Aorta (tissue), 5 donors: Measurements from ENCODE around the gene MAEA. TPM values are rescaled to one million over a fixed set of nuclear protein-coding genes. Genes with fewer than 3 reads are reported as not detected.
A peak's percentile ranks its signal among the peaks of the same experiment; 100 is the strongest.

ENCODE experiments used
- ATAC-seq: fragments of 200-7000 bp; cut with Tn5 transposase; one replicate; pipeline ENCODE4 v1.9.1; 2022; ENCODE audit warnings: moderate library complexity; ENCODE audit not compliant: low FRiP score
- DNase-seq, 2 donors: peaks; one replicate each; pipeline ENCODE4 v3.0.0-alpha.2; 2020
- H3K27ac ChIP-seq, 2 donors: one replicate each; pipeline ENCODE4 v1.5.1; 2013; ENCODE audit warnings: low read length in 2 of 2, mild to moderate bottlenecking in 2 of 2, moderate library complexity in 2 of 2, control low read depth in 1 of 2, inconsistent platforms in 1 of 2, low read depth in 1 of 2
- H3K27me3 ChIP-seq, 2 donors: one replicate each; pipeline ENCODE4 v1.6.1; 2013; ENCODE audit warnings: control low read depth in 1 of 2, low read length in 1 of 2, mild to moderate bottlenecking in 1 of 2, moderate library complexity in 1 of 2; ENCODE audit not compliant: insufficient read depth in 2 of 2, control insufficient read depth in 1 of 2
- H3K36me3 ChIP-seq, 2 donors: one replicate each; pipeline ENCODE4 v1.6.1; 2013; ENCODE audit warnings: control low read depth in 1 of 2, low read length in 1 of 2, mild to moderate bottlenecking in 1 of 2; ENCODE audit not compliant: insufficient read depth in 2 of 2, control insufficient read depth in 1 of 2
- H3K4me1 ChIP-seq, 2 donors: one replicate each; pipeline ENCODE4 v1.6.1; 2013; ENCODE audit warnings: low read length in 2 of 2, control low read depth in 1 of 2, mild to moderate bottlenecking in 1 of 2, moderate library complexity in 1 of 2; ENCODE audit not compliant: insufficient read depth in 2 of 2, control insufficient read depth in 1 of 2
- H3K4me3 ChIP-seq, 2 donors: one replicate each; pipeline ENCODE4 v1.5.1; 2013; ENCODE audit warnings: low read length in 2 of 2, control low read depth in 1 of 2, mild to moderate bottlenecking in 1 of 2
- H3K9me3 ChIP-seq: one replicate; pipeline ENCODE4 v1.6.1; 2013; ENCODE audit warnings: mild to moderate bottlenecking, low read length; ENCODE audit not compliant: control insufficient read depth
- WGBS, 2 donors: extraction: QIAGEN DNeasy Blood & Tissue Kit; methylation state at CpG; one replicate each; pipeline ENCODE4 v1.1.7; 2013; 5-methylcytosine and 5-hydroxymethylcytosine counted together
- intact Hi-C, 2 donors: fragments of 100-400 bp; cut with DNase I; formaldehyde crosslinking; loops; one replicate each; pipeline versions ENCODE4 v1.14.2 to v1.15.0; 2022
- polyA plus RNA-seq, 2 donors: library from polyadenylated mRNA; stranded (reverse); fragments of 200-250 nt; gene quantifications; one replicate each; pipeline ENCODE4 v1.2.3, GENCODE V29; 2013
- total RNA-seq, 2 donors: library from RNA; stranded (reverse); fragmentation: NEBNext Ultra II Directional; extraction: Animal tissue kit (Norgen Biotek cat#: 25700); gene quantifications; one replicate each; pipeline ENCODE4 v1.2.1, GENCODE V29; 2021
- donor health status: healthy with polysubstance abuse.
- donor health status: Bipolar disorder and iron deficiency.
- donor health status: DM: no; HTN: no; CAD: no.
- donor health status: DM: no; HTN: no; CAD: no.
- donor health status: DM: yes; HTN: yes; CAD: no.

The MAEA gene
- total and polyA plus RNA-seq, 4 donors, result 32.4 to 62.0 (median 55.5) TPM

- no peak overlapping the region for H3K27ac ChIP-seq
- WGBS, 2 donors, result 83 to 91% methylated on average over 2 of the region's 2 CpGs
- ATAC-seq, result no peak
Observed at GRCh38 chr4:1255699-1256098, 34.0 kb upstream of the MAEA start.

GRCh38 chr4:1258457-1258856 lies 31.2 kb upstream of the MAEA start:
- H3K4me1 ChIP-seq, result no peaks in the 10 kb centered on the region
- H3K36me3 ChIP-seq, result no peaks in the 10 kb centered on the region
- intact Hi-C loops, result no loop called here
- no peak overlapping the region for H3K4me3 ChIP-seq
- peaks cover 6% of the 10 kb centered on the region for H3K9me3 ChIP-seq
- 92 to 93% methylated on average over 2 of the region's 2 CpGs for WGBS, 2 donors
- ATAC-seq (no peak), DNase-seq (no peak)
- no peak overlapping the region for H3K27ac ChIP-seq
- H3K27me3 ChIP-seq, result no peaks in the 10 kb centered on the region

More at GRCh38 chr4:1255699-1256098, 34.0 kb upstream of the MAEA start:
- H3K4me1 ChIP-seq, result no peaks in the 10 kb centered on the region
- H3K36me3 ChIP-seq, result no peaks in the 10 kb centered on the region
- peaks cover 6% of the 10 kb centered on the region for H3K9me3 ChIP-seq
- no peak overlapping the region for H3K4me3 ChIP-seq
- DNase-seq, result no peak
- no peaks in the 10 kb centered on the region for H3K27me3 ChIP-seq
- intact Hi-C loops, result no loop called here

- no peak for DNase-seq
- no peak for ATAC-seq
- WGBS, 2 donors, result 85 to 86% methylated on average over 4 of the region's 4 CpGs
- H3K27me3 ChIP-seq, result no peaks in the 10 kb centered on the region
- peaks cover 2% of the 10 kb centered on the region for H3K9me3 ChIP-seq
- no peak overlapping the region for H3K4me3 ChIP-seq
- intact Hi-C loops, result no loop called here
- H3K27ac ChIP-seq, result no peak overlapping the region
- H3K4me1 ChIP-seq, result no peaks in the 10 kb centered on the region
- H3K36me3 ChIP-seq, result no peaks in the 10 kb centered on the region
Observed at GRCh38 chr4:1259966-1260365, 29.7 kb upstream of the MAEA start.

- H3K27ac ChIP-seq, result no peak overlapping the region
- 92 to 93% methylated on average over 24 of the region's 24 CpGs for WGBS, 2 donors
- intact Hi-C loops, result no loop called here
- no peak overlapping the region for H3K4me3 ChIP-seq
- no peaks in the 10 kb centered on the region for H3K4me1 ChIP-seq
- ATAC-seq (no peak), DNase-seq (peak in 1 of 2 donors; percentile 21)
- H3K36me3 ChIP-seq, result no peaks in the 10 kb centered on the region
- no peaks in the 10 kb centered on the region for H3K9me3 ChIP-seq
- no peaks in the 10 kb centered on the region for H3K27me3 ChIP-seq
Observed at GRCh38 chr4:1260418-1261106, 29.1 kb upstream of the MAEA start.

- H3K4me1 ChIP-seq, result no peaks in the 10 kb centered on the region
- WGBS, 2 donors, result 93 to 94% methylated on average over 21 of the region's 21 CpGs
- H3K36me3 ChIP-seq, result no peaks in the 10 kb centered on the region
- no peak for ATAC-seq
- no peak overlapping the region for H3K4me3 ChIP-seq
- H3K27ac ChIP-seq, result no peak overlapping the region
- H3K9me3 ChIP-seq, result no peaks in the 10 kb centered on the region
- peak in 1 of 2 donors; percentile 28 for DNase-seq
- intact Hi-C loops, result no loop called here
- H3K27me3 ChIP-seq, result no peaks in the 10 kb centered on the region
Observed at GRCh38 chr4:1261107-1261928, 28.4 kb upstream of the MAEA start.

GRCh38 chr4:1264942-1265341 lies 24.7 kb upstream of the MAEA start:
- WGBS, 2 donors, result 94 to 97% methylated on average over 3 of the region's 3 CpGs
- DNase-seq, result no peak
- Histone ChIP-seq H3K4me1 (no peaks in the 10 kb centered on the region), H3K4me3 (no peak overlapping the region), H3K27ac (no peak overlapping the region), H3K27me3 (no peaks in the 10 kb centered on the region), H3K9me3 (peaks cover under 1% of the 10 kb centered on the region), H3K36me3 (no peaks in the 10 kb centered on the region)
- intact Hi-C loops, result no loop called here
- no peak for ATAC-seq

GRCh38 chr4:1265351-1265750 lies 24.3 kb upstream of the MAEA start:
- no peak for DNase-seq
- Histone ChIP-seq H3K4me1 (no peaks in the 10 kb centered on the region), H3K27me3 (no peaks in the 10 kb centered on the region), H3K9me3 (peaks cover 1% of the 10 kb centered on the region), H3K27ac (no peak overlapping the region), H3K36me3 (no peaks in the 10 kb centered on the region), H3K4me3 (no peak overlapping the region)
- no peak for ATAC-seq
- WGBS, 2 donors, result 95 to 96% methylated on average over 11 of the region's 11 CpGs
- intact Hi-C loops, result no loop called here

- DNase-seq (no peak), ATAC-seq (no peak)
- Histone ChIP-seq H3K4me3 (no peak overlapping the region), H3K27ac (no peak overlapping the region), H3K4me1 (no peaks in the 10 kb centered on the region), H3K9me3 (peaks cover 1% of the 10 kb centered on the region), H3K27me3 (no peaks in the 10 kb centered on the region), H3K36me3 (no peaks in the 10 kb centered on the region)
- intact Hi-C loops, result no loop called here
- 93 to 95% methylated on average over 9 of the region's 9 CpGs for WGBS, 2 donors
Observed at GRCh38 chr4:1266881-1267763, 22.6 kb upstream of the MAEA start.
